ENCODE data around the gene YIPF5.

The YIPF5 gene

GRCh38 chr5:144122081-144122480, 48.4 kb downstream of the YIPF5 start:
- DNase-seq, result no peak

GRCh38 chr5:144121577-144121976, 48.9 kb downstream of the YIPF5 start:
- no peak for DNase-seq

- no peak for DNase-seq
These were observed 49.7 kb downstream of the YIPF5 start for GRCh38 chr5:144120661-144121180.

GRCh38 chr5:144117412-144117811, 53.0 kb downstream of the YIPF5 start:
- no peak for DNase-seq

- DNase-seq, result no peak
These were observed 55.9 kb downstream of the YIPF5 start for GRCh38 chr5:144114571-144114970.

Measured in CD4-positive, alpha-beta T cell treated with Interleukin-17A for 4 hours (primary cell).